RWPE1 (cell line): ENCODE results near the gene ZNF410.
A peak's percentile ranks its signal among the peaks of the same experiment; 100 is the strongest.

Experiments
- CTCF ChIA-PET: fragments of 350-600 bp; sonication (Branson Sonifier 250); formaldehyde crosslinking; extraction: SDS; loops from one replicate; lab custom pipeline; 2021; lab: Yijun Ruan, JAX
- POLR2A ChIA-PET: fragments of 400-600 bp; formaldehyde crosslinking; extraction: SDS; loops from one replicate; lab custom pipeline; 2020; ENCODE audit warnings: antibody characterized with exemption; ENCODE audit not compliant: low non-redundant PET; lab: Yijun Ruan, JAX
- DNase-seq: peaks from one replicate; pipeline ENCODE4 v3.0.0; 2012; ENCODE audit warnings: low spot score
- H3K27ac ChIP-seq: fragments of 450-650 bp; 2 replicates; pipeline ENCODE4 v1.5.1; 2017
- TF ChIP-seq, protein P1 (sequence below): fragments of 450-650 bp; conservative IDR thresholded peaks from 2 replicates; pipeline ENCODE4 v1.5.1; 2017; ENCODE audit warnings: low read depth, mild to moderate bottlenecking

ZNF410 gene

GRCh38 chr14:73924337-73924736, 37.7 kb downstream of the ZNF410 start:
- POLR2A ChIA-PET, result no interaction called here
- DNase-seq, result no peak
- CTCF ChIA-PET, result interaction anchor here (0.6 kb wide), 1 partner anchor 196 kb away, joined by 8 read pairs; no protein-coding TSS in a partner anchor
- TF ChIP-seq, protein P1, sequence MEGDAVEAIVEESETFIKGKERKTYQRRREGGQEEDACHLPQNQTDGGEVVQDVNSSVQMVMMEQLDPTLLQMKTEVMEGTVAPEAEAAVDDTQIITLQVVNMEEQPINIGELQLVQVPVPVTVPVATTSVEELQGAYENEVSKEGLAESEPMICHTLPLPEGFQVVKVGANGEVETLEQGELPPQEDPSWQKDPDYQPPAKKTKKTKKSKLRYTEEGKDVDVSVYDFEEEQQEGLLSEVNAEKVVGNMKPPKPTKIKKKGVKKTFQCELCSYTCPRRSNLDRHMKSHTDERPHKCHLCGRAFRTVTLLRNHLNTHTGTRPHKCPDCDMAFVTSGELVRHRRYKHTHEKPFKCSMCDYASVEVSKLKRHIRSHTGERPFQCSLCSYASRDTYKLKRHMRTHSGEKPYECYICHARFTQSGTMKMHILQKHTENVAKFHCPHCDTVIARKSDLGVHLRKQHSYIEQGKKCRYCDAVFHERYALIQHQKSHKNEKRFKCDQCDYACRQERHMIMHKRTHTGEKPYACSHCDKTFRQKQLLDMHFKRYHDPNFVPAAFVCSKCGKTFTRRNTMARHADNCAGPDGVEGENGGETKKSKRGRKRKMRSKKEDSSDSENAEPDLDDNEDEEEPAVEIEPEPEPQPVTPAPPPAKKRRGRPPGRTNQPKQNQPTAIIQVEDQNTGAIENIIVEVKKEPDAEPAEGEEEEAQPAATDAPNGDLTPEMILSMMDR, result no peak
- H3K27ac ChIP-seq, result no peak overlapping the region

DNA sequence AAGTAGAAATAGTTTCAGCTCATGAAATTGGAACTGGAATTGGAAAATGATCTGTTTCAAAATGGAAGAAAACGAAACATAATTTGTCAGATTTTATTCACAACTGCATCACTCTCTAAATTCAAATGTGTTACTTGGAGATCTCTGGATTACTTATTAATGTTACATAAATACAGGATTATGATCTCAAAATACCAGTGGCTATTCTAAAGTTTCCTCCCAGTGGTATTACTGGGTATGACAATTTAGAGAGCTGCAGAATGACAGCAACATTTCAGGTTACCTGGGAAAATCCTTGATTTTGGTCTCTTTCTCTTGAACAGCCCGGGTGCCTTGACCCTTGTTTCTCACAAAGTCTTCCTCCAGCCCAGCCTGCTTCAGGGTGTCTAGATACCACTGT, 49.0 kb downstream of the ZNF410 start:
- peak; percentile 55 for DNase-seq
- no peak overlapping the region for H3K27ac ChIP-seq
- ChIA-PET POLR2A (no interaction called here), CTCF (interaction anchor here (0.6 to 1.4 kb wide), 4 partner anchors 76 to 885 kb away, joined by 3 to 5 read pairs (median 4); no protein-coding TSS in a partner anchor)
- TF ChIP-seq, protein P1, result peak; percentile 26

DNA sequence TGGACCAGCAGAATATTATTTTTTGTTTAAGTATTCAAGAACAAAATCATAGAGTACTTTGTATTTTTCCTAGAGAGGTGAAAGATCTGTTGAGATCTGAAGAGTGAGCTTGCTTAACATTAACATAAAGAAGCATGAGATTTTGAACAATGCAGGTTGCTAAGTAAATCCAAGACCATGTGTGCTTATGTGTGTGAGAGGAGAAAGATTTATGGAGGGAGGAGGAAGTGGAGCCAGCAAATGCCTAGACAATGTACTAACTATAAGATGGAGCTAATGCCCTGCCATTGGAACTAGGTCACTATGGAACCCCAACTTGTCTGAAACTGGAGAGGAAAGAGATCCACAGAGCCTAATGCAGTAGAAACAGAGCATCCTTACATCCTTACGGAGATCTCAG, 49.9 kb downstream of the ZNF410 start:
- CTCF ChIA-PET, result interaction anchor here (0.7 to 1.4 kb wide), 2 partner anchors 225 to 246 kb away, joined by 3 read pairs; no protein-coding TSS in a partner anchor
- H3K27ac ChIP-seq, result no peak overlapping the region
- TF ChIP-seq, protein P1, result no peak
- DNase-seq, result no peak
- POLR2A ChIA-PET, result no interaction called here

DNA sequence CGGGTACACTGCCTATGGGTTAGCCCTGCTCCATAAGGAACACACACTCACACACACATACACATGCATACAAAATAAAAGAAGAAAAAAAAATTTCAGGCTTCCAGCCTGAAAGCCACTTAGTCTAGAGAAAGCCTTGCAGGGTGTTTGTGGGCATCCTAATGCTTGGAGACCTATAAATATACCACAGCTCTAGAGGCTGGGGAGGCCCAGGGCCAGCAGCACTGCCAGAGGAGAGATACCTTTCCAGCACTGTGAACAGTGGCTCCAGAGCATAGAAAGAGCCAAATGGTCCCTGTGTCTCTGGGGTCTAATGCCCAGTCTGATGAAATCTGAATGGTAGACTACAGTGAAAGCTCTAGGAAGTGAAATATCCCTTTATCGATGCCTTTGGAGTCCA, 50.4 kb downstream of the ZNF410 start:
- no peak for DNase-seq
- POLR2A ChIA-PET, result no interaction called here
- no peak overlapping the region for H3K27ac ChIP-seq
- CTCF ChIA-PET, result no interaction called here
- TF ChIP-seq, protein P1, result no peak

- CTCF ChIA-PET, result interaction anchor here (1.0 kb wide), 1 partner anchor 361 kb away, joined by 3 read pairs; the partner anchor contains the start of gene ABCD4
- POLR2A ChIA-PET, result interaction anchor here (0.6 kb wide), 1 partner anchor 424 kb away, joined by 3 read pairs; no protein-coding TSS in a partner anchor
Measured at GRCh38 chr14:73942180-73942579, 55.5 kb downstream of the ZNF410 start.

DNA sequence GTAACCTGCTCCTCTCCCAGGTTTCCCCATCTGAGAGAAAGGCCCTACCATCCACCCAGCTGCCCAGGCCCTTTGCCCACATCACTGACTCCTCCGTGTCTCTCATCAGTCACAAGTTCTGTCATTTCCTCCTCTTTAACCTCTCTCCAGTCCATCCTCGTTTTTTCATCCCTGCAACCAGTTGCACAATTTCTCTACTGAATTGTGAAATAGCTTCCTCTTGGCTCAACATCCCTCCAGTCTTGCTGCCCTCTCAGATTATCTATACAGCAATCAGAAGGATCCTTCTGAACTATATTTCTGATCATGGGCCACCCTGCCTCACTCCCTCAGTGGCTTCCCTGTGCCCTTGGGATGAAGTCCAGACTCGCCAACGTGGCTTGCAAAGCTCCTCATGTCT, 56.4 kb downstream of the ZNF410 start:
- DNase-seq, result peak; percentile 34
- TF ChIP-seq, protein P1, result no peak
- H3K27ac ChIP-seq, result peak overlapping the region; percentile 43; the same call in 1 of the 2 replicates
- POLR2A ChIA-PET, result no interaction called here
- CTCF ChIA-PET, result interaction anchor here (1.0 kb wide), 1 partner anchor 360 kb away, joined by 3 read pairs; the partner anchor contains the start of gene ABCD4

More at GRCh38 chr14:73942180-73942579, 55.5 kb downstream of the ZNF410 start:
- H3K27ac ChIP-seq, result peak overlapping the region; percentile 12; the same call in 1 of the 2 replicates
- no peak for DNase-seq
- TF ChIP-seq, protein P1, result no peak
